WTC11 (cell line): ENCODE results near the gene IRS2. TPM values are rescaled to one million over a fixed set of nuclear protein-coding genes. Genes with fewer than 3 reads are reported as not detected.
A peak's percentile ranks its signal among the peaks of the same experiment; 100 is the strongest.

ENCODE experiments used
- ATAC-seq: fragments of 200-7000 bp; cut with Tn5 transposase; 2 replicates; pipeline ENCODE4 v1.10.0; 2021; ENCODE audit warnings: mild to moderate bottlenecking, moderate library complexity
- CTCF ChIA-PET: fragments of 300-600 bp; sonication (Branson Sonifier 250); formaldehyde crosslinking; loops from one replicate; lab custom pipeline; 2021; ENCODE audit warnings: antibody characterized with exemption; lab: Charles Lee
- POLR2A ChIA-PET: fragments of 350-600 bp; sonication (Branson Sonifier 250); formaldehyde crosslinking; loops from one replicate; lab custom pipeline; 2021; ENCODE audit warnings: antibody characterized with exemption; lab: Charles Lee
- DNase-seq: peaks from one replicate; pipeline ENCODE4 v3.0.0; 2021; ENCODE audit warnings: low spot score
- H3K27ac Mint-ChIP-seq: 2 replicates; pipeline ENCODE4 v1.8.0; 2021; ENCODE audit warnings: mixed read lengths
- H3K27me3 Mint-ChIP-seq: 2 replicates; pipeline ENCODE4 v1.8.0; 2021; ENCODE audit warnings: low read depth, mild to moderate bottlenecking, moderate library complexity, mixed read lengths
- H3K36me3 Mint-ChIP-seq: 2 replicates; pipeline ENCODE4 v1.8.0; 2021; ENCODE audit warnings: mixed read lengths
- H3K4me1 Mint-ChIP-seq: 2 replicates; pipeline ENCODE4 v1.8.0; 2022; ENCODE audit warnings: mixed read lengths
- H3K4me3 Mint-ChIP-seq: 2 replicates; pipeline ENCODE4 v1.8.0; 2021; ENCODE audit warnings: mild to moderate bottlenecking, moderate library complexity, mixed read lengths
- H3K9me3 Mint-ChIP-seq: 2 replicates; pipeline ENCODE4 v1.8.0; 2021; ENCODE audit warnings: mixed read lengths
- ELF4 ChIP-seq: sonication (generic); formaldehyde crosslinking; IDR thresholded peaks from 2 replicates; pipeline ENCODE4 v1.8.1; 2022; ENCODE audit warnings: low read depth, mild to moderate bottlenecking, moderate library complexity, missing genetic modification reagents
- EMX1 ChIP-seq: fragments of 250-450 bp; sonication (Bioruptor Pico); IDR thresholded peaks from 2 replicates; pipeline ENCODE4 v1.8.0; 2021; ENCODE audit warnings: mild to moderate bottlenecking
- ESRRA ChIP-seq: sonication (generic); formaldehyde crosslinking; IDR thresholded peaks from 2 replicates; pipeline ENCODE4 v1.8.1; 2022; ENCODE audit warnings: mild to moderate bottlenecking, missing genetic modification reagents, borderline replicate concordance
- JAZF1 ChIP-seq: fragments of 250-450 bp; sonication (Bioruptor Pico); IDR thresholded peaks from 2 replicates; pipeline ENCODE4 v1.9.0; 2021; ENCODE audit warnings: moderate library complexity, mild to moderate bottlenecking, inconsistent platforms
- NR3C1 ChIP-seq: sonication (generic); formaldehyde crosslinking; conservative IDR thresholded peaks from 2 replicates; pipeline ENCODE4 v1.8.1; 2023; ENCODE audit warnings: low read depth, mild to moderate bottlenecking, missing genetic modification reagents
- OVOL2 ChIP-seq: fragments of 250-450 bp; sonication (Bioruptor Pico); IDR thresholded peaks from 2 replicates; pipeline ENCODE4 v1.9.0; 2021; ENCODE audit warnings: mild to moderate bottlenecking, borderline replicate concordance
- SP1 ChIP-seq: sonication (generic); formaldehyde crosslinking; conservative IDR thresholded peaks from 2 replicates; pipeline ENCODE4 v1.8.1; 2022; ENCODE audit warnings: missing genetic modification reagents
- TP53 ChIP-seq: sonication (generic); formaldehyde crosslinking; IDR thresholded peaks from 2 replicates; pipeline ENCODE4 v1.8.1; 2023; ENCODE audit warnings: mild to moderate bottlenecking, missing genetic modification reagents
- ZNF138 ChIP-seq: sonication (generic); formaldehyde crosslinking; conservative IDR thresholded peaks from 2 replicates; pipeline ENCODE4 v1.8.1; 2022; ENCODE audit warnings: mild to moderate bottlenecking, moderate library complexity, missing genetic modification reagents
- ZNF219 ChIP-seq: sonication (generic); formaldehyde crosslinking; IDR thresholded peaks from 2 replicates; pipeline ENCODE4 v1.8.0; 2023; ENCODE audit warnings: missing genetic modification reagents, mild to moderate bottlenecking, borderline replicate concordance
- ZNF317 ChIP-seq: sonication (generic); formaldehyde crosslinking; IDR thresholded peaks from 2 replicates; pipeline ENCODE4 v1.8.1; 2023; ENCODE audit warnings: low read depth, mild to moderate bottlenecking, moderate library complexity, missing genetic modification reagents, borderline replicate concordance
- ZNF416 ChIP-seq: fragments of 250-450 bp; sonication (Bioruptor Pico); IDR thresholded peaks from 2 replicates; pipeline ENCODE4 v1.9.0; 2021; ENCODE audit warnings: mild to moderate bottlenecking, inconsistent platforms
- total RNA-seq: library from RNA; stranded (reverse); gene quantifications from 3 replicates; pipeline ENCODE4 v1.2.3, GENCODE V29; 2021
- TF ChIP-seq, protein P1 (sequence below): sonication (generic); formaldehyde crosslinking; IDR thresholded peaks from 2 replicates; pipeline ENCODE4 v1.8.1; 2022; ENCODE audit warnings: mild to moderate bottlenecking, missing genetic modification reagents, moderate library complexity, borderline replicate concordance
- TF ChIP-seq, protein P2 (sequence below): fragments of 200-600 bp; IDR thresholded peaks from 2 replicates; pipeline ENCODE4 v1.8.0; 2022; ENCODE audit warnings: antibody characterized with exemption
- TF ChIP-seq, protein P3 (sequence below): sonication (generic); formaldehyde crosslinking; IDR thresholded peaks from 2 replicates; pipeline ENCODE4 v1.8.1; 2022; ENCODE audit warnings: missing genetic modification reagents, borderline replicate concordance
- TF ChIP-seq, protein P4 (sequence below): sonication (generic); formaldehyde crosslinking; IDR thresholded peaks from 2 replicates; pipeline ENCODE4 v1.8.1; 2023; ENCODE audit warnings: mild to moderate bottlenecking, missing genetic modification reagents, moderate library complexity
- TF ChIP-seq, protein P5 (sequence below): sonication (generic); formaldehyde crosslinking; IDR thresholded peaks from 2 replicates; pipeline ENCODE4 v1.8.0; 2022; ENCODE audit warnings: mild to moderate bottlenecking, missing genetic modification reagents

The IRS2 gene
- total RNA-seq, 1 experiment from 2014 or later: 20.5 TPM

DNA sequence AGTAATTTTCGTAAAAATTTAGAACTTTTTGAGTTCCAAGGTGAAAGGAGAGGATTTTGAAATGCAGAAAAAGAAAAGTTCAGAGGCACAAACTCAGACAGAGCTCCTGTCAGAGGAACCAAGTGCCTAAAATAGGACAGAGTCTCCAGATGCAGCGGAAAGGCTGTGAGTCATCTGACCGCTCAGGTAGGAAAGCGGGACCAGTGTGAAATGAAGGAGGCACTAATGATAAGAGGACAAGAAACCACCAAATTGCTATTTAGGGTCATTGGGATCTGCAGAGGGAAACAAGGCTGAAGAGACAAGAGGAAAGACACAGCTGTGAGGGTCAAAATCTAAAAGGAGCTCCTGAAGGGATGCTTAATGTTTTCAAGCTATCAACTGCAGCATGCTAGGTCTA, 34.9 kb downstream of the IRS2 start:
- Mint-ChIP-seq H3K9me3 (peaks cover 2% of the 10 kb centered on the region), H3K4me3 (no peak overlapping the region), H3K27me3 (no peaks in the 10 kb centered on the region)
- TF ChIP-seq, protein P1, sequence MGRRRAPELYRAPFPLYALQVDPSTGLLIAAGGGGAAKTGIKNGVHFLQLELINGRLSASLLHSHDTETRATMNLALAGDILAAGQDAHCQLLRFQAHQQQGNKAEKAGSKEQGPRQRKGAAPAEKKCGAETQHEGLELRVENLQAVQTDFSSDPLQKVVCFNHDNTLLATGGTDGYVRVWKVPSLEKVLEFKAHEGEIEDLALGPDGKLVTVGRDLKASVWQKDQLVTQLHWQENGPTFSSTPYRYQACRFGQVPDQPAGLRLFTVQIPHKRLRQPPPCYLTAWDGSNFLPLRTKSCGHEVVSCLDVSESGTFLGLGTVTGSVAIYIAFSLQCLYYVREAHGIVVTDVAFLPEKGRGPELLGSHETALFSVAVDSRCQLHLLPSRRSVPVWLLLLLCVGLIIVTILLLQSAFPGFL (CRISPR knock-in tag): no peak
- TF ChIP-seq ZNF219 (CRISPR knock-in tag): no peak
- TF ChIP-seq, protein P2, sequence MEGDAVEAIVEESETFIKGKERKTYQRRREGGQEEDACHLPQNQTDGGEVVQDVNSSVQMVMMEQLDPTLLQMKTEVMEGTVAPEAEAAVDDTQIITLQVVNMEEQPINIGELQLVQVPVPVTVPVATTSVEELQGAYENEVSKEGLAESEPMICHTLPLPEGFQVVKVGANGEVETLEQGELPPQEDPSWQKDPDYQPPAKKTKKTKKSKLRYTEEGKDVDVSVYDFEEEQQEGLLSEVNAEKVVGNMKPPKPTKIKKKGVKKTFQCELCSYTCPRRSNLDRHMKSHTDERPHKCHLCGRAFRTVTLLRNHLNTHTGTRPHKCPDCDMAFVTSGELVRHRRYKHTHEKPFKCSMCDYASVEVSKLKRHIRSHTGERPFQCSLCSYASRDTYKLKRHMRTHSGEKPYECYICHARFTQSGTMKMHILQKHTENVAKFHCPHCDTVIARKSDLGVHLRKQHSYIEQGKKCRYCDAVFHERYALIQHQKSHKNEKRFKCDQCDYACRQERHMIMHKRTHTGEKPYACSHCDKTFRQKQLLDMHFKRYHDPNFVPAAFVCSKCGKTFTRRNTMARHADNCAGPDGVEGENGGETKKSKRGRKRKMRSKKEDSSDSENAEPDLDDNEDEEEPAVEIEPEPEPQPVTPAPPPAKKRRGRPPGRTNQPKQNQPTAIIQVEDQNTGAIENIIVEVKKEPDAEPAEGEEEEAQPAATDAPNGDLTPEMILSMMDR: no peak
- no peak for TF ChIP-seq ZNF138 (CRISPR knock-in tag)
- no peak for TF ChIP-seq NR3C1 (CRISPR knock-in tag)
- TF ChIP-seq ELF4 (CRISPR knock-in tag): no peak
- TF ChIP-seq, protein P3, sequence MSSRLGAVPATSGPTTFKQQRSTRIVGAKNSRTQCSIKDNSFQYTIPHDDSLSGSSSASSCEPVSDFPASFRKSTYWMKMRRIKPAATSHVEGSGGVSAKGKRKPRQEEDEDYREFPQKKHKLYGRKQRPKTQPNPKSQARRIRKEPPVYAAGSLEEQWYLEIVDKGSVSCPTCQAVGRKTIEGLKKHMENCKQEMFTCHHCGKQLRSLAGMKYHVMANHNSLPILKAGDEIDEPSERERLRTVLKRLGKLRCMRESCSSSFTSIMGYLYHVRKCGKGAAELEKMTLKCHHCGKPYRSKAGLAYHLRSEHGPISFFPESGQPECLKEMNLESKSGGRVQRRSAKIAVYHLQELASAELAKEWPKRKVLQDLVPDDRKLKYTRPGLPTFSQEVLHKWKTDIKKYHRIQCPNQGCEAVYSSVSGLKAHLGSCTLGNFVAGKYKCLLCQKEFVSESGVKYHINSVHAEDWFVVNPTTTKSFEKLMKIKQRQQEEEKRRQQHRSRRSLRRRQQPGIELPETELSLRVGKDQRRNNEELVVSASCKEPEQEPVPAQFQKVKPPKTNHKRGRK (CRISPR knock-in tag): no peak
- no peak for TF ChIP-seq ESRRA (CRISPR knock-in tag)
- TF ChIP-seq, all 79 proteins: peak for 0
- Mint-ChIP-seq H3K4me1 (peaks cover 23% of the 10 kb centered on the region), H3K36me3 (peaks cover 35% of the 10 kb centered on the region), H3K27ac (peak overlapping the region; percentile 58; the same call in 1 of the 2 replicates)
- POLR2A ChIA-PET: no interaction called here
- ATAC-seq (no peak), DNase-seq (no peak)
- CTCF ChIA-PET: interaction anchor here (1.4 kb wide), 1 partner anchor 790 kb away, joined by 3 read pairs; no protein-coding TSS in a partner anchor

DNA sequence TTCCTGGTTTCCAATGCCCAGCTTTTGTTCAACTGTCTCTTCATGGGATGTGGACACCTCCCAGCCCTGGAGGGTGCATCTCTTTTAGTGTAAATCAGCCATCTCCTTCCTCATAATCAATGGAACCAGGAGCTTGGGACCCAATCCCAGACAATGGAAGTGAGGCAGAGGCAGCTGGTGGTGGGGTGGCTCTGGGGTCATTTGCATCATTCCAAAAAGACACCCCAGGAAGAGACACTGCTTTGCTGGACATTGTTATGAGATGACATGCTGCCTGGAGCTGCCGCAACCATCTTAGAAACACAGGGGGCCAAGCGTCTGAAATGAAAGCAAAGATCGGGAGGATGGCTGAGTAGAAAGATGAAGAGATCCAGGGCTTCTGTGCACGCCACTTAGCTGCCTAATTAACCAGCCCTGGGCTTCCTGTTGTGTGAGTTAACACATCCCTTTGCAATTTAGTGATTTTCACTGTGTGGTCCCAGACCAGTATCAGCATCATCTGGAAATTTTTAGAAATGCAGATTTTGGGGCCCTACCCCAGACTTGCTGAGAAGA, 36.1 kb downstream of the IRS2 start:
- peaks cover 23% of the 10 kb centered on the region for H3K4me1 Mint-ChIP-seq
- no peak for DNase-seq
- ChIA-PET POLR2A (no interaction called here), CTCF (interaction anchor here (0.6 to 1.4 kb wide), 2 partner anchors 789 to 1574 kb away, joined by 3 read pairs; no protein-coding TSS in a partner anchor)
- peaks cover 3% of the 10 kb centered on the region for H3K9me3 Mint-ChIP-seq
- H3K27me3 Mint-ChIP-seq: no peaks in the 10 kb centered on the region
- H3K27ac Mint-ChIP-seq: no peak overlapping the region
- H3K36me3 Mint-ChIP-seq: peaks cover 25% of the 10 kb centered on the region
- peak; percentile 32; the same call in 1 of the 2 replicates for ATAC-seq
- no peak for TF ChIP-seq ZNF317 (CRISPR knock-in tag)
- TF ChIP-seq EMX1 (CRISPR knock-in tag): no peak
- no peak for TF ChIP-seq SP1 (CRISPR knock-in tag)
- no peak for TF ChIP-seq JAZF1
- no peak for TF ChIP-seq OVOL2
- TF ChIP-seq TP53 (CRISPR knock-in tag): no peak
- no peak for TF ChIP-seq ZNF219 (CRISPR knock-in tag)
- TF ChIP-seq ZNF416: no peak
- TF ChIP-seq ELF4 (CRISPR knock-in tag): no peak
- TF ChIP-seq, protein P4, sequence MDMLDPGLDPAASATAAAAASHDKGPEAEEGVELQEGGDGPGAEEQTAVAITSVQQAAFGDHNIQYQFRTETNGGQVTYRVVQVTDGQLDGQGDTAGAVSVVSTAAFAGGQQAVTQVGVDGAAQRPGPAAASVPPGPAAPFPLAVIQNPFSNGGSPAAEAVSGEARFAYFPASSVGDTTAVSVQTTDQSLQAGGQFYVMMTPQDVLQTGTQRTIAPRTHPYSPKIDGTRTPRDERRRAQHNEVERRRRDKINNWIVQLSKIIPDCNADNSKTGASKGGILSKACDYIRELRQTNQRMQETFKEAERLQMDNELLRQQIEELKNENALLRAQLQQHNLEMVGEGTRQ (CRISPR knock-in tag): no peak
- TF ChIP-seq, protein P5, sequence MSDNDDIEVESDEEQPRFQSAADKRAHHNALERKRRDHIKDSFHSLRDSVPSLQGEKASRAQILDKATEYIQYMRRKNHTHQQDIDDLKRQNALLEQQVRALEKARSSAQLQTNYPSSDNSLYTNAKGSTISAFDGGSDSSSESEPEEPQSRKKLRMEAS (CRISPR knock-in tag): no peak
- TF ChIP-seq, all 79 proteins: peak for 0
- H3K4me3 Mint-ChIP-seq: no peak overlapping the region
